GM23338 (cell line): ENCODE results near the gene UBA6. TPM values are rescaled to one million over a fixed set of nuclear protein-coding genes. Genes with fewer than 3 reads are reported as not detected.

ENCODE experiments used
- ATAC-seq: fragments of 200-7000 bp; cut with Tn5 transposase; 3 replicates; pipeline ENCODE4 v1.9.1; 2020
- DNase-seq: peaks from one replicate; pipeline ENCODE4 v3.0.0-alpha.2; 2015; ENCODE audit warnings: low spot score
- H2AFZ ChIP-seq: fragments of 200-600 bp; sonication (generic); 2 replicates; pipeline ENCODE4 v1.8.0; 2016; ENCODE audit warnings: antibody characterized with exemption, mild to moderate bottlenecking, moderate library complexity
- H3F3A ChIP-seq: fragments of 200-600 bp; sonication (generic); replicated peaks from 2 replicates; pipeline ENCODE4 v1.8.0; 2017; ENCODE audit warnings: antibody characterized with exemption, mixed run types, low read depth
- H3K27ac ChIP-seq: fragments of 200-600 bp; sonication (generic); 2 replicates; pipeline ENCODE4 v1.6.1; 2016; ENCODE audit warnings: low read depth
- H3K27me3 ChIP-seq: fragments of 200-600 bp; sonication (generic); 2 replicates; pipeline ENCODE4 v1.8.0; 2016; ENCODE audit warnings: mild to moderate bottlenecking, mixed run types, moderate library complexity; ENCODE audit not compliant: insufficient read depth
- H3K36me3 ChIP-seq: fragments of 200-600 bp; sonication (generic); 2 replicates; pipeline ENCODE4 v1.8.0; 2016; ENCODE audit warnings: mild to moderate bottlenecking; ENCODE audit not compliant: insufficient read depth
- H3K4me1 ChIP-seq: fragments of 200-600 bp; sonication (generic); 2 replicates; pipeline ENCODE4 v1.8.0; 2016; ENCODE audit warnings: mild to moderate bottlenecking, moderate library complexity; ENCODE audit not compliant: insufficient read depth
- H3K4me2 ChIP-seq: fragments of 200-600 bp; sonication (generic); 2 replicates; pipeline ENCODE4 v1.7.1; 2017; ENCODE audit warnings: mixed run types
- H3K4me3 ChIP-seq: fragments of 200-600 bp; sonication (generic); 2 replicates; pipeline ENCODE4 v1.6.1; 2016; ENCODE audit warnings: mixed run types
- H3K79me2 ChIP-seq: fragments of 200-600 bp; sonication (generic); replicated peaks from 2 replicates; pipeline ENCODE4 v1.8.0; 2017; ENCODE audit warnings: mild to moderate bottlenecking; ENCODE audit not compliant: insufficient read depth
- H3K9me2 ChIP-seq: fragments of 200-600 bp; sonication (generic); 2 replicates; pipeline ENCODE4 v1.8.0; 2017; ENCODE audit not compliant: insufficient read depth
- H4K20me1 ChIP-seq: fragments of 200-600 bp; sonication (generic); replicated peaks from 2 replicates; pipeline ENCODE4 v1.8.0; 2017; ENCODE audit warnings: mild to moderate bottlenecking; ENCODE audit not compliant: insufficient read depth
- H3K27ac Mint-ChIP-seq: 2 replicates; pipeline ENCODE4 v1.8.0; 2020; ENCODE audit warnings: inconsistent platforms, mild to moderate bottlenecking, moderate library complexity, mixed read lengths
- H3K27me3 Mint-ChIP-seq: 3 replicates; pipeline ENCODE4 v1.8.0; 2022; ENCODE audit warnings: low read depth, mild to moderate bottlenecking, moderate library complexity, mixed read lengths, inconsistent platforms; ENCODE audit not compliant: insufficient read depth, poor library complexity
- H3K36me3 Mint-ChIP-seq: 3 replicates; pipeline ENCODE4 v1.8.0; 2021; ENCODE audit warnings: low read depth, mild to moderate bottlenecking, inconsistent platforms, moderate library complexity, mixed read lengths
- H3K4me1 Mint-ChIP-seq: 3 replicates; pipeline ENCODE4 v1.8.0; 2020; ENCODE audit warnings: mild to moderate bottlenecking, inconsistent platforms, mixed read lengths
- H3K4me3 Mint-ChIP-seq: 3 replicates; pipeline ENCODE4 v1.8.0; 2021; ENCODE audit warnings: moderate library complexity, mild to moderate bottlenecking, inconsistent platforms, mixed read lengths
- H3K9me3 Mint-ChIP-seq: 3 replicates; pipeline ENCODE4 v1.8.0; 2020; ENCODE audit warnings: moderate library complexity, mild to moderate bottlenecking, inconsistent platforms, mixed read lengths
- CREB1 ChIP-seq: fragments of 250-450 bp; sonication (Bioruptor Pico); IDR thresholded peaks from 2 replicates; pipeline ENCODE4 v1.5.0; 2020; ENCODE audit warnings: low read depth, mild to moderate bottlenecking, moderate library complexity
- CTCF ChIP-seq, 2 experiments: fragments of 200-600 bp in 1 of 2; sonication (generic) in 1 of 2; conservative IDR thresholded peaks; 2 replicates each; pipeline versions ENCODE4 v1.5.1 to v1.6.1; 2016 to 2017; ENCODE audit warnings: antibody characterized with exemption in 2 of 2, low read depth in 2 of 2, mild to moderate bottlenecking in 2 of 2, moderate library complexity in 1 of 2
- ETS1 ChIP-seq: IDR thresholded peaks from 2 replicates; pipeline ENCODE4 v1.6.1; 2016; ENCODE audit warnings: antibody characterized with exemption
- EZH2 ChIP-seq: fragments of 200-600 bp; sonication (generic); IDR thresholded peaks from one replicate; pipeline ENCODE4 v1.8.0; 2017; ENCODE audit warnings: antibody characterized with exemption, mild to moderate bottlenecking, low read depth; ENCODE audit not compliant: unreplicated experiment
- EZH2phosphoT487 ChIP-seq: fragments of 200-600 bp; sonication (generic); IDR thresholded peaks from one replicate; pipeline ENCODE4 v1.8.1; 2018; ENCODE audit warnings: antibody characterized with exemption; ENCODE audit not compliant: unreplicated experiment
- JUNB ChIP-seq: IDR thresholded peaks from one replicate; pipeline ENCODE4 v1.6.1; 2016; ENCODE audit warnings: antibody characterized with exemption; ENCODE audit not compliant: unreplicated experiment
- NANOG ChIP-seq: IDR thresholded peaks from 2 replicates; pipeline ENCODE4 v1.6.1; 2016; ENCODE audit warnings: antibody characterized with exemption, borderline replicate concordance
- POLR2AphosphoS5 ChIP-seq: IDR thresholded peaks from 2 replicates; pipeline ENCODE4 v1.6.1; 2016; ENCODE audit warnings: antibody characterized with exemption, low read depth
- REST ChIP-seq: IDR thresholded peaks from one replicate; pipeline ENCODE4 v1.6.1; 2018; ENCODE audit warnings: antibody characterized with exemption; ENCODE audit not compliant: unreplicated experiment
- STAT1 ChIP-seq: IDR thresholded peaks from one replicate; pipeline ENCODE4 v1.6.1; 2016; ENCODE audit warnings: antibody characterized with exemption; ENCODE audit not compliant: unreplicated experiment
- ZNF114 ChIP-seq: fragments of 250-450 bp; sonication (Bioruptor Pico); IDR thresholded peaks from 2 replicates; pipeline ENCODE4 v1.5.0; 2020; ENCODE audit warnings: mild to moderate bottlenecking, moderate library complexity
- ZNF462 ChIP-seq: fragments of 250-450 bp; sonication (Bioruptor Pico); IDR thresholded peaks from 2 replicates; pipeline ENCODE4 v1.5.0; 2020; ENCODE audit warnings: mild to moderate bottlenecking, moderate library complexity
- polyA plus RNA-seq: library from polyadenylated mRNA; unstranded; fragments of >200 nt; fragmentation: Nextera tagmentation; extraction: Ambion mirVana; gene quantifications from 2 replicates; pipeline ENCODE4 v1.2.1, GENCODE V29; 2016
- total RNA-seq: library from RNA; depleted of rRNA; stranded (reverse); fragments of >200 nt; shearing (Covaris generic); gene quantifications from 2 replicates; pipeline ENCODE4 v1.2.3, GENCODE V29; 2014

Gene UBA6
- total and polyA plus RNA-seq, 2 experiments from 2014 or later: 17.6 to 77.3 TPM

GRCh38 chr4:67668315-67668714 lies 32.6 kb downstream of the UBA6 start (continued):
- TF ChIP-seq STAT1: no peak
- no peak for TF ChIP-seq NANOG
- TF ChIP-seq REST: no peak

- no peak overlapping the region for H2AFZ ChIP-seq
- H3K27me3 ChIP-seq: no peaks in the 10 kb centered on the region
- H3K4me1 ChIP-seq: no peaks in the 10 kb centered on the region
- H3K4me2 ChIP-seq: no peak overlapping the region
- H3K36me3 ChIP-seq: peaks cover 46% of the 10 kb centered on the region
- H3K9me2 ChIP-seq: no peaks in the 10 kb centered on the region
- Mint-ChIP-seq H3K4me1 (no peaks in the 10 kb centered on the region), H3K4me3 (no peak overlapping the region), H3K9me3 (peaks cover 21% of the 10 kb centered on the region), H3K36me3 (peaks cover 80% of the 10 kb centered on the region), H3K27ac (no peak overlapping the region), H3K27me3 (no peaks in the 10 kb centered on the region)
- H4K20me1 ChIP-seq: no peaks in the 10 kb centered on the region
- no peak for ATAC-seq
- H3K27ac ChIP-seq: no peak overlapping the region
- no peaks in the 10 kb centered on the region for H3K79me2 ChIP-seq
- no peak for DNase-seq
- no peaks in the 10 kb centered on the region for H3F3A ChIP-seq
- no peak overlapping the region for H3K4me3 ChIP-seq
- TF ChIP-seq EZH2phosphoT487 (no peak), ETS1 (no peak), ZNF114 (CRISPR knock-in tag) (no peak), JUNB (no peak), CREB1 (no peak), STAT1 (no peak), POLR2AphosphoS5 (no peak), CTCF (conservative IDR thresholded peaks at IDR 0.05; ENCODE audit: low read depth in 2 of 2) (no peak), ZNF462 (CRISPR knock-in tag) (no peak), EZH2 (no peak)
These were observed 40.5 kb downstream of the UBA6 start for GRCh38 chr4:67660418-67660817.
